ENCODE data around the gene LIG3. TPM values are rescaled to one million over a fixed set of nuclear protein-coding genes. Genes with fewer than 3 reads are reported as not detected.
A peak's percentile ranks its signal among the peaks of the same experiment; 100 is the strongest.

The LIG3 gene
- total RNA-seq, 1 donor from 2014 or later, result 29.7 TPM

- no peaks in the 10 kb centered on the region for H3K9me3 ChIP-seq
- H3K27me3 ChIP-seq, result no peaks in the 10 kb centered on the region
- TF ChIP-seq CTCF (IDR thresholded peaks at IDR 0.05), result no peak
- H3K36me3 ChIP-seq, result no peaks in the 10 kb centered on the region
- peaks cover 7% of the 10 kb centered on the region for H3K4me1 ChIP-seq
- no peak for ATAC-seq
- DNase-seq, result no peak
- no peak overlapping the region for H3K4me3 ChIP-seq
- intact Hi-C loops (cut with DNase I), result no loop called here
- H3K27ac ChIP-seq, result no peak overlapping the region
Observed at GRCh38 chr17:34974794-34975785, 5.2 kb upstream of the LIG3 start.

GRCh38 chr17:34979153-34979552 is 1.2 kb upstream of the LIG3 start:
- intact Hi-C loops (cut with DNase I), result no loop called here
- no peaks in the 10 kb centered on the region for H3K9me3 ChIP-seq
- no peak overlapping the region for H3K4me3 ChIP-seq
- H3K36me3 ChIP-seq, result no peaks in the 10 kb centered on the region
- DNase-seq (no peak), ATAC-seq (no peak)
- peaks cover 19% of the 10 kb centered on the region for H3K4me1 ChIP-seq
- no peak overlapping the region for H3K27ac ChIP-seq
- no peak for TF ChIP-seq CTCF (IDR thresholded peaks at IDR 0.05)
- no peaks in the 10 kb centered on the region for H3K27me3 ChIP-seq

GRCh38 chr17:34979650-34980352 is 511 bp upstream of the LIG3 start:
- Histone ChIP-seq H3K9me3 (no peaks in the 10 kb centered on the region), H3K36me3 (no peaks in the 10 kb centered on the region), H3K27me3 (no peaks in the 10 kb centered on the region), H3K27ac (peak overlapping the region; percentile 99), H3K4me3 (peak overlapping the region; percentile 98), H3K4me1 (peaks cover 19% of the 10 kb centered on the region)
- no peak for DNase-seq
- no peak for ATAC-seq
- TF ChIP-seq CTCF (IDR thresholded peaks at IDR 0.05), result no peak
- intact Hi-C loops (cut with DNase I), result no loop called here

GRCh38 chr17:34980681-34981537 is 597 bp downstream of the LIG3 start:
- ATAC-seq, result peak; percentile 95
- TF ChIP-seq CTCF (IDR thresholded peaks at IDR 0.05), result peak; percentile 40
- Histone ChIP-seq H3K36me3 (peaks cover 3% of the 10 kb centered on the region), H3K27ac (peak overlapping the region; percentile 99), H3K9me3 (no peaks in the 10 kb centered on the region), H3K4me1 (peaks cover 19% of the 10 kb centered on the region), H3K4me3 (peak overlapping the region; percentile 98), H3K27me3 (no peaks in the 10 kb centered on the region)
- intact Hi-C loops (cut with DNase I), result no loop called here
- DNase-seq, result peak; percentile 92

GRCh38 chr17:34981538-34982241 is 1.4 kb downstream of the LIG3 start:
- DNase-seq, result no peak
- peak overlapping the region; percentile 99 for H3K27ac ChIP-seq

More at GRCh38 chr17:34981538-34982241, 1.4 kb downstream of the LIG3 start:
- TF ChIP-seq CTCF (IDR thresholded peaks at IDR 0.05), result no peak
- no peaks in the 10 kb centered on the region for H3K9me3 ChIP-seq
- peaks cover 19% of the 10 kb centered on the region for H3K4me1 ChIP-seq
- intact Hi-C loops (cut with DNase I), result no loop called here
- peak overlapping the region; percentile 98 for H3K4me3 ChIP-seq
- H3K36me3 ChIP-seq, result peaks cover 11% of the 10 kb centered on the region
- H3K27me3 ChIP-seq, result no peaks in the 10 kb centered on the region
- no peak for ATAC-seq
